Endodermal cell (in vitro differentiated cells): ENCODE measurements around the gene IL31RA. TPM values are rescaled to one million over a fixed set of nuclear protein-coding genes. Genes with fewer than 3 reads are reported as not detected.

ENCODE experiments used
- DNase-seq: peaks from one replicate; pipeline ENCODE4 v3.0.0-alpha.2; 2017
- H3K27ac ChIP-seq: 2 replicates; pipeline ENCODE4 v1.5.1; 2013; ENCODE audit warnings: mild to moderate bottlenecking, low read depth, low read length, moderate library complexity
- H3K27me3 ChIP-seq: 2 replicates; pipeline ENCODE4 v1.6.1; 2013; ENCODE audit warnings: mild to moderate bottlenecking, low read length, moderate library complexity; ENCODE audit not compliant: insufficient read depth, control insufficient read depth, poor library complexity, severe bottlenecking
- H3K36me3 ChIP-seq: 2 replicates; pipeline ENCODE4 v1.7.0; 2013; ENCODE audit warnings: mild to moderate bottlenecking, low read length, moderate library complexity; ENCODE audit not compliant: control insufficient read depth, insufficient read depth
- H3K4me1 ChIP-seq: one replicate; pipeline ENCODE4 v1.7.0; 2013; ENCODE audit warnings: low read length; ENCODE audit not compliant: control insufficient read depth, insufficient read depth
- H3K4me3 ChIP-seq: 2 replicates; pipeline ENCODE4 v1.5.1; 2013; ENCODE audit warnings: mild to moderate bottlenecking, low read length, moderate library complexity
- H3K9ac ChIP-seq: 2 replicates; pipeline ENCODE4 v1.6.1; 2013; ENCODE audit warnings: mild to moderate bottlenecking, low read length, moderate library complexity; ENCODE audit not compliant: poor library complexity, severe bottlenecking; ENCODE audit errors: extremely low read depth
- H3K9me3 ChIP-seq: 2 replicates; pipeline ENCODE4 v1.6.1; 2013; ENCODE audit warnings: mild to moderate bottlenecking, low read length, moderate library complexity; ENCODE audit not compliant: control insufficient read depth
- H3K27ac Mint-ChIP-seq: 2 replicates; pipeline ENCODE4 v1.8.0; 2020; ENCODE audit warnings: mixed read lengths
- H3K27me3 Mint-ChIP-seq: 2 replicates; pipeline ENCODE4 v1.8.0; 2021; ENCODE audit warnings: mild to moderate bottlenecking, mixed read lengths; ENCODE audit not compliant: insufficient read depth
- H3K36me3 Mint-ChIP-seq: 2 replicates; pipeline ENCODE4 v1.8.0; 2020; ENCODE audit warnings: low read depth, mixed read lengths
- H3K4me1 Mint-ChIP-seq: 2 replicates; pipeline ENCODE4 v1.8.0; 2020; ENCODE audit warnings: mixed read lengths
- H3K4me3 Mint-ChIP-seq: 2 replicates; pipeline ENCODE4 v1.8.0; 2020; ENCODE audit warnings: mild to moderate bottlenecking, moderate library complexity, mixed read lengths
- H3K9me3 Mint-ChIP-seq: 2 replicates; pipeline ENCODE4 v1.8.0; 2020; ENCODE audit warnings: mild to moderate bottlenecking, mixed read lengths
- WGBS, 2 experiments: methylation state at CpG; one replicate each; pipeline versions ENCODE4 v1.1.5 to v1.1.7; 2013; ENCODE audit warnings: missing lambda C conversion rate in 2 of 2, mixed read lengths in 1 of 2; ENCODE audit not compliant: insufficient coverage in 1 of 2, insufficient read length in 1 of 2; 5-methylcytosine and 5-hydroxymethylcytosine counted together
- total RNA-seq, 2 donors: library from RNA; stranded (reverse); fragmentation: NEBNext Ultra II Directional in 1 of 2; extraction: Animal tissue kit (Norgen Biotek cat#: 25700) in 1 of 2; gene quantifications; 2 replicates in 1 of 2; 3 replicates in 1 of 2; pipeline ENCODE4 v1.2.1, GENCODE V29; 2021
- TF ChIP-seq, protein P1 (sequence below): fragments of 200-600 bp; sonication (generic); conservative IDR thresholded peaks from 2 replicates; pipeline ENCODE4 v1.5.0; 2021; ENCODE audit warnings: antibody characterized with exemption, mild to moderate bottlenecking

The IL31RA gene
- total RNA-seq, 2 donors from 2014 or later = not detected

DNA sequence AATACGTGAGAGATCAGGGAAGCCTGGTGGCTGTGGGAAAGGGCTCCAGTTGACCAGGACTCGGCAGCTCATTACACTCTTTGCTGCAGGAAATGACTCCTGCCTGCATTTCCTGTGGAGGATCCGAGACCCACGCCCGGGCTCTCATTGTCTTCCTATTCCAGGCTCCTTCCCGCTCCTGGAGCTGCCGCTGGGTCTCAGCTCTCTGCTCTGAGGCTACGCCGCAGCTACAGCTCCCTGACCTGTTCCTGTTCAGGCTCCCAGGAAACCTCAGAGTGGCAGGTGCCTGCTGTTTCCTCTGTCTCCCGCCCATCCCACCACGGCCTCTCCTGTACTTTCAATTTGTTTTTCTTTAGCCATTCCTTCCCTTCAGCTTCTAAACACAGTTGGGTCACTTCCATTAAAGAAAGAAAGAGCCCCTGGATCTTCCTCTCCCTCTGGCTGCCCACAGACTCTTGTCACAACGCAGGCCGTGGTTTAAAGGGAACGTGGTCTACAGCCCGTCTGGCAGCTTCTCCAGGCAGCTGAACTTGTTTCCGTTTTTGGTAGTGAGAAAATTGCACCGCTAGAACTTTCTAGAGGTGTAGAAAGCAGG, 72.1 kb downstream of the IL31RA start:
- H3K27ac ChIP-seq = no peak overlapping the region
- DNase-seq = peak; percentile 63
- Mint-ChIP-seq H3K27ac (no peak overlapping the region), H3K9me3 (no peaks in the 10 kb centered on the region), H3K4me3 (no peak overlapping the region), H3K36me3 (no peaks in the 10 kb centered on the region), H3K27me3 (no peaks in the 10 kb centered on the region), H3K4me1 (peaks cover 8% of the 10 kb centered on the region)
- no peaks in the 10 kb centered on the region for H3K36me3 ChIP-seq
- no peaks in the 10 kb centered on the region for H3K9me3 ChIP-seq
- TF ChIP-seq, protein P1, sequence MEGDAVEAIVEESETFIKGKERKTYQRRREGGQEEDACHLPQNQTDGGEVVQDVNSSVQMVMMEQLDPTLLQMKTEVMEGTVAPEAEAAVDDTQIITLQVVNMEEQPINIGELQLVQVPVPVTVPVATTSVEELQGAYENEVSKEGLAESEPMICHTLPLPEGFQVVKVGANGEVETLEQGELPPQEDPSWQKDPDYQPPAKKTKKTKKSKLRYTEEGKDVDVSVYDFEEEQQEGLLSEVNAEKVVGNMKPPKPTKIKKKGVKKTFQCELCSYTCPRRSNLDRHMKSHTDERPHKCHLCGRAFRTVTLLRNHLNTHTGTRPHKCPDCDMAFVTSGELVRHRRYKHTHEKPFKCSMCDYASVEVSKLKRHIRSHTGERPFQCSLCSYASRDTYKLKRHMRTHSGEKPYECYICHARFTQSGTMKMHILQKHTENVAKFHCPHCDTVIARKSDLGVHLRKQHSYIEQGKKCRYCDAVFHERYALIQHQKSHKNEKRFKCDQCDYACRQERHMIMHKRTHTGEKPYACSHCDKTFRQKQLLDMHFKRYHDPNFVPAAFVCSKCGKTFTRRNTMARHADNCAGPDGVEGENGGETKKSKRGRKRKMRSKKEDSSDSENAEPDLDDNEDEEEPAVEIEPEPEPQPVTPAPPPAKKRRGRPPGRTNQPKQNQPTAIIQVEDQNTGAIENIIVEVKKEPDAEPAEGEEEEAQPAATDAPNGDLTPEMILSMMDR = no peak
- H3K9ac ChIP-seq = no peak overlapping the region
- H3K4me3 ChIP-seq = no peak overlapping the region
- no peaks in the 10 kb centered on the region for H3K27me3 ChIP-seq
- 83 to 86% methylated on average over 16 to 17 of the region's 17 CpGs for WGBS, 2 experiments
- peaks cover 5% of the 10 kb centered on the region for H3K4me1 ChIP-seq

DNA sequence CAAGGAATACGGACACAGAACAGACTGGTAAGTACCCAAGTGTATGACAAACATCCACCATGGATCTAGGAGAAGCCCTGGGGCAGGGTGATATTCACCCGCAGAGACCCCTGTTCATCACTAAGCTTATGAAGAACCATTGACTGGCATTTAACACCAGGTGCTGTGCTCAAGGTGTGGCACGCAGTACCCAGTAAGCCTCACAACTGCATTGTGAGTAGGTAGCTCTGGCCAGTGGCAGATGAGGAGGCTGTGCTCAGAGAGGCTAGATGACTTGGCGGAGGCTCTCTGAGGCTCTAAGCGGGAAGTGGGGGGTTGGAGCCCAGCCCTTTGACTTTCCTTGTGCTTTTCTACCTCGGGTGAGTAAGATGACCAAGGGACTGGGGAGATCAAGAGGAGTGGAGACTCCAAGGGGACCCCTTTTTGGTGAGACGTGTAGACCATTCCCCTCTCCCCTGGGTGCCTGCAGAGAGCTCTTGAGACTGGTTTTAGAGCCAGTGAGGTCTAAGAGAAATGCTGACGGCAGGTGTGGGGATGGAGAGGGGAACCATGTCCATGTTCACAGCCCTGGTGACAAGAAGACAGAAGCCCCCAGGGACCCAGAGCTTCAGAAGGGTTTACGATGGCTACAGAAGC, 72.8 kb downstream of the IL31RA start:
- Mint-ChIP-seq H3K27ac (no peak overlapping the region), H3K4me1 (peaks cover 8% of the 10 kb centered on the region), H3K9me3 (no peaks in the 10 kb centered on the region), H3K27me3 (no peaks in the 10 kb centered on the region), H3K36me3 (no peaks in the 10 kb centered on the region), H3K4me3 (no peak overlapping the region)
- H3K36me3 ChIP-seq = no peaks in the 10 kb centered on the region
- WGBS, 2 experiments = 93 to 98% methylated on average over 6 to 9 of the region's 9 CpGs
- no peak overlapping the region for H3K4me3 ChIP-seq
- DNase-seq = no peak
- H3K4me1 ChIP-seq = peaks cover 5% of the 10 kb centered on the region
- no peak overlapping the region for H3K27ac ChIP-seq
- H3K9me3 ChIP-seq = no peaks in the 10 kb centered on the region
- TF ChIP-seq, protein P1 = no peak
- H3K27me3 ChIP-seq = no peaks in the 10 kb centered on the region
- H3K9ac ChIP-seq = no peak overlapping the region

DNA sequence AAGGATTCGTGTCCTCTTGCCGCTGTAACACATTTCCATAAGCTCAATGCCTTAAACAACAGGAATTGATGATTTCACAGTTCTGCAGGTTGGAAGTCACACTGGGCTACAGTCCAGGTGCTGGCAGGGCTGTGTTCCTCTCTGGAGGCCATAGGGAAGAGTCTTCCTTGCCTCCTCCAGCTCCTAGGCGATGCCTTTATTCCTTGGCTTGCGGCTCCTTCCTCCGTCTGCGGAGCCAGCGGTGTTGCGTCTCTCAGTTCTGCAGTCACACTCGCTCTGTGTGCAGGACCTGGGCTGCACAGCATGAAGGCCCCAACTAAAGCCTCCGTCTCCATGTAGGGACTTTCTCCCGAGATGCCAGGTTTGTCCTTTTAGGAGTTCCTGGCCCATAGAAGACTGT, 73.6 kb downstream of the IL31RA start:
- Mint-ChIP-seq H3K36me3 (no peaks in the 10 kb centered on the region), H3K27me3 (no peaks in the 10 kb centered on the region), H3K4me1 (peaks cover 2% of the 10 kb centered on the region), H3K4me3 (no peak overlapping the region), H3K9me3 (no peaks in the 10 kb centered on the region), H3K27ac (no peak overlapping the region)
- DNase-seq = no peak
- Histone ChIP-seq H3K27ac (no peak overlapping the region), H3K4me3 (no peak overlapping the region), H3K4me1 (peaks cover 1% of the 10 kb centered on the region), H3K9me3 (no peaks in the 10 kb centered on the region), H3K36me3 (no peaks in the 10 kb centered on the region), H3K27me3 (no peaks in the 10 kb centered on the region), H3K9ac (no peak overlapping the region)
- 95% methylated on average over 9 to 11 of the region's 11 CpGs for WGBS, 2 experiments
- TF ChIP-seq, protein P1 = no peak
